MCF 10A (cell line): Measurements from ENCODE around the gene RWDD1. TPM values are rescaled to one million over a fixed set of nuclear protein-coding genes. Genes with fewer than 3 reads are reported as not detected.
A peak's percentile ranks its signal among the peaks of the same experiment; 100 is the strongest.

Experiments
- BruUV-seq: library from RNA; stranded (reverse); fragments of 400-500 nt; replicated peaks from 2 replicates; lab custom pipeline; 2021; lab: Mats Ljungman, UMichigan
- CTCF ChIA-PET: fragments of 300-600 bp; sonication (Branson Sonifier 250); formaldehyde crosslinking; extraction: SDS; loops from one replicate; lab custom pipeline; 2021; ENCODE audit warnings: antibody characterized with exemption, inconsistent platforms; lab: Yijun Ruan, JAX
- POLR2A ChIA-PET: fragments of 300-600, 350-650 bp; sonication (Branson Sonifier 250); formaldehyde crosslinking; extraction: SDS; loops from one replicate; lab custom pipeline; 2020; ENCODE audit warnings: antibody characterized with exemption, inconsistent platforms; lab: Yijun Ruan, JAX
- DNase-seq: peaks from one replicate; pipeline ENCODE4 v3.0.0-alpha.2; 2018; ENCODE audit not compliant: unreplicated experiment
- H3K27ac Mint-ChIP-seq: one replicate; pipeline ENCODE4 v1.8.0; 2022; ENCODE audit warnings: mild to moderate bottlenecking, low read depth, mixed read lengths; ENCODE audit not compliant: unreplicated experiment
- H3K27me3 Mint-ChIP-seq: one replicate; pipeline ENCODE4 v1.8.0; 2022; ENCODE audit warnings: mixed read lengths; ENCODE audit not compliant: insufficient read depth, unreplicated experiment
- H3K36me3 Mint-ChIP-seq: one replicate; pipeline ENCODE4 v1.8.0; 2022; ENCODE audit warnings: mild to moderate bottlenecking, moderate library complexity, mixed read lengths; ENCODE audit not compliant: insufficient read depth, unreplicated experiment
- H3K4me1 Mint-ChIP-seq: one replicate; pipeline ENCODE4 v1.8.0; 2022; ENCODE audit warnings: mixed read lengths; ENCODE audit not compliant: insufficient read depth, unreplicated experiment
- H3K4me3 Mint-ChIP-seq: one replicate; pipeline ENCODE4 v1.8.0; 2022; ENCODE audit warnings: mild to moderate bottlenecking, moderate library complexity, mixed read lengths; ENCODE audit not compliant: unreplicated experiment
- H3K9me3 Mint-ChIP-seq: one replicate; pipeline ENCODE4 v1.8.0; 2022; ENCODE audit warnings: mixed read lengths; ENCODE audit not compliant: unreplicated experiment
- intact Hi-C: fragments of 100-400 bp; cut with micrococcal nuclease; formaldehyde crosslinking; loops from 2 replicates; pipeline ENCODE4 v1.14.1; 2022
- total RNA-seq: library from RNA; stranded (reverse); gene quantifications from 2 replicates; pipeline ENCODE4 v1.2.3, GENCODE V29; 2022
- TF ChIP-seq, protein P1 (sequence below): fragments of 200-600 bp; IDR thresholded peaks from one replicate; pipeline ENCODE4 v1.8.0; 2022; ENCODE audit warnings: antibody characterized with exemption, mild to moderate bottlenecking; ENCODE audit not compliant: unreplicated experiment

Gene RWDD1
- total RNA-seq, 1 experiment from 2014 or later = 57.2 TPM

DNA sequence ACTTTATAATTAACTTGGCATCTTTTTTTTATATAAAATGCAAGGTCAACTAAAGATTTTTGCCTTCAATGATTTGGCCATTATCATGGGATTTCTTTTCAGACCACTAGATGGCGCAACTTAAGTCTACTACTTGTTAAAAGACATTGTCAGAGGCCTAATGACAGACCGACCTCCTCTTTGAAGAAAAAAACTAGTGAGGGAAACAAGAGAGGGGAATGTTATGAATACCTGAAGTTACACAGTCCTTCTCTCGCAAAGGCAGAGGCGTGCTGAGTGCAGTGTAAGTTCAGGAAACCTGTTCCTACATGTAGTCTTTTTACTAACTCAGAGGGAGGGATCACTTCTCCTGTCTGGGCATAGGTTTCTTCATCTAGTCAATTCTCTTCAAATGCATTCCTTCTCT lies 35.1 kb upstream of the RWDD1 start:
- Mint-ChIP-seq H3K27me3 (no peaks in the 10 kb centered on the region), H3K4me1 (peaks cover 2% of the 10 kb centered on the region), H3K27ac (no peak overlapping the region), H3K36me3 (no peaks in the 10 kb centered on the region), H3K9me3 (no peaks in the 10 kb centered on the region), H3K4me3 (no peak overlapping the region)
- peak; percentile 70 for DNase-seq
- POLR2A ChIA-PET = interaction anchor here (0.8 kb wide), 1 partner anchor 256 kb away, joined by 3 read pairs; the partner anchor contains the start of gene TSPYL1
- no TSS peak for BruUV-seq
- intact Hi-C loops = loop anchor here (1.0 to 5.0 kb wide), 2 partner anchors 25 to 311 kb away; no protein-coding TSS in a partner anchor
- CTCF ChIA-PET = interaction anchor here (0.8 to 5.1 kb wide), 13 partner anchors 9 to 267 kb away, joined by 3 to 108 read pairs (median 9); partner anchors contain the start of genes CALHM4, RWDD1 and TRAPPC3L
- TF ChIP-seq, protein P1, sequence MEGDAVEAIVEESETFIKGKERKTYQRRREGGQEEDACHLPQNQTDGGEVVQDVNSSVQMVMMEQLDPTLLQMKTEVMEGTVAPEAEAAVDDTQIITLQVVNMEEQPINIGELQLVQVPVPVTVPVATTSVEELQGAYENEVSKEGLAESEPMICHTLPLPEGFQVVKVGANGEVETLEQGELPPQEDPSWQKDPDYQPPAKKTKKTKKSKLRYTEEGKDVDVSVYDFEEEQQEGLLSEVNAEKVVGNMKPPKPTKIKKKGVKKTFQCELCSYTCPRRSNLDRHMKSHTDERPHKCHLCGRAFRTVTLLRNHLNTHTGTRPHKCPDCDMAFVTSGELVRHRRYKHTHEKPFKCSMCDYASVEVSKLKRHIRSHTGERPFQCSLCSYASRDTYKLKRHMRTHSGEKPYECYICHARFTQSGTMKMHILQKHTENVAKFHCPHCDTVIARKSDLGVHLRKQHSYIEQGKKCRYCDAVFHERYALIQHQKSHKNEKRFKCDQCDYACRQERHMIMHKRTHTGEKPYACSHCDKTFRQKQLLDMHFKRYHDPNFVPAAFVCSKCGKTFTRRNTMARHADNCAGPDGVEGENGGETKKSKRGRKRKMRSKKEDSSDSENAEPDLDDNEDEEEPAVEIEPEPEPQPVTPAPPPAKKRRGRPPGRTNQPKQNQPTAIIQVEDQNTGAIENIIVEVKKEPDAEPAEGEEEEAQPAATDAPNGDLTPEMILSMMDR = peak; percentile 51

DNA sequence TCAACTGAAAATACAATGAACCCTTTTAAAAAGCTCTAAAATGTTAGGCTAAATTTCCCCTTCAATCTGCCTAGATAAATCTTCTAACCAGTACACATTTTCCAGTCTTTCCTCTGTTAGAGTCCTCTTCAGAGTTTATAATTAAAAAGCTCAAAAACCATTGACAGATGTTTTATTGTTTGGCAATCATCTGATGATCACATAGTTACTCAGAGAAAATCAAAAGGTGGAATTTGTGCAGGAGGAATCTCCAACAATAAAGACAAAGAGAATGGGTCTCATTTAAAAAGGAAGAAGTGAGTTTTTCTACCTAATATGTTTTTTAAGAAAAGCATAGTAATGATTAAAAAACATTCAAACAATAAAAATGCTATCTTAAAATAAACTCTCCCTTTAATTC lies 28.9 kb upstream of the RWDD1 start:
- Mint-ChIP-seq H3K27me3 (no peaks in the 10 kb centered on the region), H3K9me3 (no peaks in the 10 kb centered on the region), H3K4me3 (no peak overlapping the region), H3K4me1 (no peaks in the 10 kb centered on the region), H3K36me3 (no peaks in the 10 kb centered on the region), H3K27ac (no peak overlapping the region)
- BruUV-seq = no TSS peak
- CTCF ChIA-PET = interaction anchor here (0.6 to 3.5 kb wide), 5 partner anchors 9 to 57 kb away, joined by 3 to 25 read pairs (median 9); no protein-coding TSS in a partner anchor
- DNase-seq = no peak
- TF ChIP-seq, protein P1 = no peak
- POLR2A ChIA-PET = interaction anchor here (0.7 to 1.5 kb wide), 5 partner anchors 11 to 74 kb away, joined by 3 to 8 read pairs (median 4); partner anchors contain the start of genes CALHM4 and RSPH4A
- intact Hi-C loops = no loop called here

DNA sequence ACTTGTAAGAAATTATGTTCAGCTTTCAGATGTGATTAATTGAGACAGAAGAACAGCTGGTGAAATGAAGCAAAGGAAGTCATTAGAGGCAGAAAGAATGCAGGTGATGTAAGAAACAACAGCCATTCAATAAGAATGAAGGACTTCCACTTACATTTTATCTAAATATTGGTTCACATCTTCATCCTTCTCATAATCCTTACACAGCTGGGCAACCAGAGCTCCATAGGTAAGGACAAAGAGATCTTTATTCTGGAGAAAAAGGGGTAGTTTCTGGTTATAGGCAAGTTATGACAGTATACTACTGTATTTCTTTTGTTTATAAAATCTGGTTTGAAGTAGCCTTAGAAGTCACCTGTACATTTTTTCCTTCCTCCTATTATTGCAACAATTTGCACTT lies 28.2 kb upstream of the RWDD1 start:
- Mint-ChIP-seq H3K9me3 (no peaks in the 10 kb centered on the region), H3K27ac (no peak overlapping the region), H3K36me3 (no peaks in the 10 kb centered on the region), H3K27me3 (no peaks in the 10 kb centered on the region), H3K4me3 (no peak overlapping the region), H3K4me1 (no peaks in the 10 kb centered on the region)
- BruUV-seq = no TSS peak
- intact Hi-C loops = no loop called here
- ChIA-PET POLR2A (interaction anchor here (0.5 to 0.9 kb wide), 2 partner anchors 14 to 57 kb away, joined by 3 read pairs; no protein-coding TSS in a partner anchor), CTCF (interaction anchor here (0.5 to 3.5 kb wide), 4 partner anchors 10 to 21 kb away, joined by 3 to 25 read pairs (median 14); no protein-coding TSS in a partner anchor)
- TF ChIP-seq, protein P1 = no peak
- DNase-seq = no peak

DNA sequence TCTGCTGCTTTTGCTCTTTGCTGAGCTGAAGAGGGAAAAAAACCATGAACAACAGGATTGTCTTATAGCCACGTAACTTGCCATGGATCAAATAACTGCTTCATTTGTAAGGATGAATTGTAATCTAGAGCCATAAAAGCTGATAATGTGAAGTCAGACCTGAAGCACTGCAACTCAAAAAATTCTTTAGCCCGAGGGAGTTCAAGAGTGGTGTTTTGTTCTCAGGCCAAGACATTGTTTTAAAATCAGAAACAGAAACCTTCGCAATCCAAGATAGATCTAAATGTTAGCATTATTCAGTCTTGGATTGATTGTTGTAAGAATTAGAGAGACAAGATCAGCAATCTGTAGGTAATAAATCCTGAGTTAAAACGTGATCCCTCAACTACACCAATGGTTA lies 25.7 kb upstream of the RWDD1 start, which contains the start of gene TRAPPC3L:
TRAPPC3L (minus strand) TSS at position 34 of the 400 bp plus-strand sequence. CDS start 170 bp downstream, outside the sequence.
- no peak for DNase-seq
- no peaks in the 10 kb centered on the region for H3K9me3 Mint-ChIP-seq
- TF ChIP-seq, protein P1 = no peak
- ChIA-PET POLR2A (interaction anchor here (1.0 to 1.8 kb wide), 2 partner anchors 12 to 92 kb away, joined by 5 to 7 read pairs; no protein-coding TSS in a partner anchor), CTCF (interaction anchor here (1.1 to 1.6 kb wide), 2 partner anchors 10 to 15 kb away, joined by 5 to 7 read pairs; no protein-coding TSS in a partner anchor)
- no TSS peak for BruUV-seq
- no peaks in the 10 kb centered on the region for H3K4me1 Mint-ChIP-seq
- H3K27ac Mint-ChIP-seq = no peak within 1 kb of the TSS
- H3K4me3 Mint-ChIP-seq = no peak within 1 kb of the TSS
- H3K36me3 Mint-ChIP-seq = no peaks in the 10 kb centered on the region
- intact Hi-C loops = no loop called here
- no peaks in the 10 kb centered on the region for H3K27me3 Mint-ChIP-seq
